IPS-NIHi11 (cell line): ENCODE results near the gene ORMDL2.
"Not testable (repeated sequence)": the region's sequence is repeated elsewhere in the genome, so short reads cannot be mapped to it uniquely, and the experiment has no call there.

Experiments
- DNase-seq: peaks from one replicate; pipeline ENCODE4 v3.0.0; 2012; ENCODE audit warnings: mixed read lengths, low spot score

ORMDL2 gene

DNA sequence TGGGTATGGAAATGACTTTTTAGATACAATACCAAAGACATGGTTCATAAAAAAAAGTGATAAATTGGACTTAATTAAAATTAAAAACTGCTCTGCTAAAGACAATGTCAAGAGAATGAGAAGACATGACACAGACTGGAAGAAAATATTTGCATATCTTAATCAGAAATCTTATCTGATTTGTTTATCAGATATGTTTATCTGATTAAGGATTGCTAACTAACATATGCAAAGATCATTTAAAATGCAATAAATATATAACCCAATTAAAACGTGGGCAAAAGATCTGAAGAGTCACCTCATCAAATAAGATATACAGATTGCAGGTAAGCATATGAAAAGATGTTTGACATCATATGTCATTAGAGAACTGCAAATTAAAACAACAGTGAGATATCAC is 34.9 kb downstream of the ORMDL2 start:
- no peak for DNase-seq

DNA sequence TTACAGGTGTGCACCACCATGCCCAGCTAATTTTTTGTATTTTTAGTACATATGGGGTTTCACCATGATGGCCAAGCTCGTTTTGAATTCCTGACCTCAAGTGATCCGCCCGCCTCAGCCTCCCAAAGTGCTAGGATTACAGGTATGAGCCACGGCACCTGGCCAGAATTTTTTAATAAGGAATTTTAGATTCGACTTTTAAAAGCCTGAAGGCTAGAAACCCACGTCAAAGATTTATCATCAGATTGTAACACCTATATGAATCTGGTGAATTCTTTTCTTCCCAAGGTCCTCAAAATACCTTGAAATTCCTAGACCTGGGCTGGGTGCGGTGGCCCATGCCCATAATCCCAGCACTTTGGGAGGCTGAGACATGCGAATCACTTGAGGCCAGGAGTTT is 43.6 kb downstream of the ORMDL2 start:
- no peak for DNase-seq

DNA sequence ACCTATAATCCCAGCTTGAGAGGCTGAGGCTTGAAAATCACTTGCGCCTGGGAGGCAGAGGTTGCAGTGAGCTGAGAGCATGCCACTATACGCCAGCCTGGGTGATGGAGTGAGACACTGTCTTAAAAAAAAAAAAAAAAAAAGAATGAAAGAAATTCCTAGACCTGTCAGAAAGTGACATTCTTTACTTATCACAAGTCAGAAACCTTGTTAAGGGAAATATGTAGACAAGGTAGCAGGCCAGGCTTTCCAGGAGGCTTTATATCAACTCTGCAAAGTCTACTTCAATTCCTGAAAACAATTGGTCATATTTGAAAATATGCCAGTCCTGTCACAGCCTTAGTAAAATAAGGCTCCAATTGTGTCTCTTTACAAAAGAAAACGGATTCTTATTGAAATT is 44.0 kb downstream of the ORMDL2 start:
- no peak for DNase-seq

DNA sequence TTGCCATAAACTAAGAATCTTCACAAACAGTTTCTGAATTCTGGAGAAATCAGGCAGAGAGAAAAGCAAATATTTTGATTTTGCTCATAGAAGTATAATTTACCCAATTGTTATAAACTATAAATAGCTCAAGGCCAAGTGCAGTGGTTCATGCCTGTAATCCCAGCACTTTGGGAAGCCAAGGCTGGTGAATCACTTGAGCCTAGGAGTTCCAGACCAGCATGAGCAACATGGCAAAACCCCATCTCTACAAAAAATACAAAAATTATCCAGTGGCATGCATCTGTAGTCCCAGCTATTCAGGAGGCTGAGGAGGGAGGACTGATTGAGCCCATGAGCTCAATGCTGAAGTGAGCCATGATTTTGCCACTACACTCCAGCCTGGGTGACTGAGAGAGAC is 44.4 kb downstream of the ORMDL2 start:
- no peak for DNase-seq

DNA sequence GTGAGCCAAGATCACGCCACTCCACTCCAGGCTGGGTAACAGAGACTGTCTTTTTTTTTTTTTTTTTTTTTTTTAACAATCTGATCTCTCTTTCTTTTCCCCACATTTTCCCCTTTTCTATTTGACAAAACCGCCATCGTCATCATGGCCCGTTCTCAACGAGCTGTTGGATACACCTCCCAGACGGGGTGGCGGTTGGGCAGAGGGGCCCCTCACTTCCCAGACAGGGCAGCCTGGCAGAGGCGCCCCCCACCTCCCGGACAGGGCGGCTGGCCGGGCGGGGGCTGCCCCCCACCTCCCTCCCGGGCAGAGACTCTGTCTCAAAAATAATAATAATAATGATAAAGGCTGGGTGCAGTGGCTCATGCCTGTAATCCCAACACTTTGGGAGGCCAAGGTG is 45.1 kb downstream of the ORMDL2 start:
- DNase-seq: not testable (repeated sequence)

DNA sequence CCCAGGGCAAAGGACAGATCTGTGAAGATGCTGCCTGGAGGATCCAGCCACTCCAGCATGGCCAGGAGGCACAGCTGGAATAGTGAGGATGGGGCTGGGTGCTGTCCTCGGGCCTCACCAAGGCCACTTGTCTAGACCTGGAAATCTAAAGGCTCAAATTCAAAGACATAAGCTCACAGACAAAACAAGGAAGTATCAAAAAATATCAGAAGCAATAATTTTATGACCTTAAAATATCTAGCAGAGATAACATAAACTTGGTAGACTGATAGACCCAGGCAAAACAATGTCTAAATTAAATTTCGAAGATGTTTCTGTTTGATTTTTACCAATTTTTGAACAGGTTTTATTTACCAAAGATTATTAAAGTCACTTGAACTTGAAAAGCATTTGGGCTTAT is 47.5 kb downstream of the ORMDL2 start:
- DNase-seq: no peak

DNA sequence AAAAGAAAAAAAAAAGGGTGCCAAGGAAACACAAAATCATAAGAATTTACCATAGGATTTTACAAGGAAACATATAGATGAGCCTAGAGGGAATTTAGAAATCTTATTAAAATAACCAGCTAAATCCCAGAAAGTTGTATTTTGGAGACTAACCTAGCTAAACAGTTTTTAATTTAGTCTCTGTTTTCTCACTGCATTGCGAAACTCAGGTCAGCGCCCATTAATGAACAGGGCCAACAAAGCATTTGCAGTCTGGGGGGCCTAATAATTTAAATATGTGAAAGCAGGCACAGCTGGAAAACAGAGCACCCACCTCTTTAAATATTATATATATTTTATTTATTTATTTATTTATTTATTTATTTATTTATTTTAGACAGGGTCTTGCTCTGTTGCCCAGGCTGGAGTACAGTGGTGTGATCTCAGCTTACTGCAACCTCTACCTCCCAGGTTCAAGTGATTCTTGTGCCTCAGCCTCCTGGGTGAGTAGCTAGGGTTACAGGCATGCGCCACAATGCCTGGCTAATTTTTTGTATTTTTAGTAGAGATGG is 48.7 kb downstream of the ORMDL2 start:
- DNase-seq: not testable (repeated sequence)
